GM12873 (cell line): ENCODE data around the gene PRXL2A.

ENCODE experiments used
- CTCF ChIP-seq: IDR thresholded peaks from 2 replicates; pipeline ENCODE4 v1.5.1; 2012; ENCODE audit warnings: low read depth, mild to moderate bottlenecking, moderate library complexity, low read length, control low read depth; ENCODE audit not compliant: insufficient read depth; ENCODE audit errors: missing control alignments

PRXL2A gene

GRCh38 chr10:80464557-80465450, 56.5 kb downstream of the PRXL2A start:
- TF ChIP-seq CTCF, result no peak

- no peak for TF ChIP-seq CTCF
Observed at GRCh38 chr10:80465451-80465835, 57.1 kb downstream of the PRXL2A start.

- no peak for TF ChIP-seq CTCF
Observed at GRCh38 chr10:80465839-80466590, 57.7 kb downstream of the PRXL2A start.

- no peak for TF ChIP-seq CTCF
Observed at GRCh38 chr10:80466724-80467326, 58.5 kb downstream of the PRXL2A start.

GRCh38 chr10:80468002-80468401, 59.7 kb downstream of the PRXL2A start:
- no peak for TF ChIP-seq CTCF

GRCh38 chr10:80468806-80469421, 60.6 kb downstream of the PRXL2A start:
- no peak for TF ChIP-seq CTCF
